Left ventricle myocardium inferior (tissue), 1 donor: ENCODE measurements around the gene USF2. TPM values are rescaled to one million over a fixed set of nuclear protein-coding genes. Genes with fewer than 3 reads are reported as not detected.

Experiments used
- DNase-seq: peaks from one replicate; pipeline ENCODE4 v3.0.0-alpha.2; 2020
- H3K27ac ChIP-seq: fragments of 200-600 bp; replicated peaks from 2 replicates; pipeline ENCODE4 v1.8.0; 2021
- H3K27me3 ChIP-seq: fragments of 200-600 bp; 2 replicates; pipeline ENCODE4 v1.8.0; 2021; ENCODE audit warnings: low read depth
- H3K36me3 ChIP-seq: fragments of 200-600 bp; 2 replicates; pipeline ENCODE4 v1.8.0; 2021
- H3K4me1 ChIP-seq: fragments of 200-600 bp; 2 replicates; pipeline ENCODE4 v1.8.0; 2021
- H3K4me3 ChIP-seq: fragments of 200-600 bp; 2 replicates; pipeline ENCODE4 v1.8.0; 2021; ENCODE audit warnings: mild to moderate bottlenecking, moderate library complexity
- H3K9me3 ChIP-seq: fragments of 200-600 bp; replicated peaks from 2 replicates; pipeline ENCODE4 v1.8.0; 2021
- intact Hi-C: fragments of 100-400 bp; cut with micrococcal nuclease; formaldehyde crosslinking; loops from one replicate; pipeline ENCODE4 v1.11.0; 2022
- total RNA-seq: library from RNA; stranded (reverse); fragmentation: NEBNext Ultra II Directional; extraction: Animal tissue kit (Norgen Biotek cat#: 25700); gene quantifications from one replicate; pipeline ENCODE4 v1.2.1, GENCODE V29; 2021
- TF ChIP-seq, protein P1 (sequence below): fragments of 200-600 bp; IDR thresholded peaks from 2 replicates; pipeline ENCODE4 v1.8.0; 2021; ENCODE audit warnings: antibody characterized with exemption, mild to moderate bottlenecking, borderline replicate concordance
- donor health status: DM: no; HTN: yes; CAD: no; lungs with severe emphysema.

USF2 gene
- total RNA-seq, 1 donor from 2014 or later, result 147 TPM

DNA sequence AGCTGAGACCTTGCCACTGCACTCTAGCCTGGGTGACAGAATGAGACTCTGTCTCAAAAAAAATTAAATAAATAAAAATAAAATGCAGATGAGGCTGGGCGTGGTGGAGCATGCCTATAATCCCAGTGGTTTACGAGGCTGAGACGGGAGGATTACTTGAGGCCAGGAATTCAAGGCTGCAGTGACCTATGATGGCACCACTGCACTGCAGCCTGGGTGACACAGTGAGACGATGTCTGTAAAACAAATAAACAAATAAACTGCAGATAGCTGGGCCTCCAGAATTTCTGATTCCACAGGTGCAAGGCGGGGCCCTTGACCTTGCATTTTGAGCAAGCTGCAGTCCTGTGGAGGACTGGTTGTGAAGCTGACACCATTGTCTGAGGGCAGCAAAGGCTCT lies 20.1 kb downstream of the USF2 start:
- no peaks in the 10 kb centered on the region for H3K9me3 ChIP-seq
- TF ChIP-seq, protein P1, sequence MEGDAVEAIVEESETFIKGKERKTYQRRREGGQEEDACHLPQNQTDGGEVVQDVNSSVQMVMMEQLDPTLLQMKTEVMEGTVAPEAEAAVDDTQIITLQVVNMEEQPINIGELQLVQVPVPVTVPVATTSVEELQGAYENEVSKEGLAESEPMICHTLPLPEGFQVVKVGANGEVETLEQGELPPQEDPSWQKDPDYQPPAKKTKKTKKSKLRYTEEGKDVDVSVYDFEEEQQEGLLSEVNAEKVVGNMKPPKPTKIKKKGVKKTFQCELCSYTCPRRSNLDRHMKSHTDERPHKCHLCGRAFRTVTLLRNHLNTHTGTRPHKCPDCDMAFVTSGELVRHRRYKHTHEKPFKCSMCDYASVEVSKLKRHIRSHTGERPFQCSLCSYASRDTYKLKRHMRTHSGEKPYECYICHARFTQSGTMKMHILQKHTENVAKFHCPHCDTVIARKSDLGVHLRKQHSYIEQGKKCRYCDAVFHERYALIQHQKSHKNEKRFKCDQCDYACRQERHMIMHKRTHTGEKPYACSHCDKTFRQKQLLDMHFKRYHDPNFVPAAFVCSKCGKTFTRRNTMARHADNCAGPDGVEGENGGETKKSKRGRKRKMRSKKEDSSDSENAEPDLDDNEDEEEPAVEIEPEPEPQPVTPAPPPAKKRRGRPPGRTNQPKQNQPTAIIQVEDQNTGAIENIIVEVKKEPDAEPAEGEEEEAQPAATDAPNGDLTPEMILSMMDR, result no peak
- no peak overlapping the region for H3K27ac ChIP-seq
- no peaks in the 10 kb centered on the region for H3K4me1 ChIP-seq
- intact Hi-C loops, result no loop called here
- peaks cover 78% of the 10 kb centered on the region for H3K27me3 ChIP-seq
- no peak overlapping the region for H3K4me3 ChIP-seq
- DNase-seq, result no peak
- H3K36me3 ChIP-seq, result no peaks in the 10 kb centered on the region

DNA sequence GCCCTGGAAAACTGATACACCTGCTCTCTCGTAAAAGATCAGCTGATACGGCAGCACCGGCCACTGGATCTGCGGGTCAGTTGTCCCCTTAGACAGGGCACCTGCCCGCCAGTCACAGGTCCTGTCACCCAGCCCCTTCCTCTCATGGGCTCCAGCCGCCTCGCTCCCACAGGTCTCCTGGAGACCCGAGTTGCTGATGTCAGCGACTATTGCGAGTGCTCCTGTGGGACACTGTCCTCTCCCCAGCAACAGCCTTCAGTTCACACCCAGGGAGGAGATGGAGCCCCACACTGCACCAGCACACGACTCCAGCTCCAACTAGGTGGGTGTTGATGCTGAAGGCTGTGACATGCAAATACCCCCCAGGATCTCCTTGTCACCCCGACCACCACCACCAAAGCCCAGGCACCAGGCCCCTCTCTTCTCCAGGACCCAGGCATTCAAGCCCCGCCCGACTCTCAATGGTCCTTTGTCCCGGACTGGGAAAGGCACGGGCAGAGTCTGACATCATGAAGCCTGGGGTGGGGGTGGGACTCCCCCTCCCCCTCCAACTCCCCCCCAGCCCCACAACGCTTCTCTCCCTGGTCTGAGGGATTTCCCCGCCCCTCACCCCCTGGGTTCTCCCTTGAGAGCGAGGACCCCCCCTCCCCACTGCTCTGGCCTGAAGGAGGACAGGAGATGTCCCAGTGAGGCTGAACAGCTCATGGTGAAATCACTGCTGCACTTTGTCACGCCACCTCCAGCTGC lies 21.8 kb downstream of the USF2 start:
- DNase-seq, result no peak
- intact Hi-C loops, result no loop called here
- Histone ChIP-seq H3K36me3 (no peaks in the 10 kb centered on the region), H3K27ac (no peak overlapping the region), H3K9me3 (no peaks in the 10 kb centered on the region), H3K4me3 (no peak overlapping the region), H3K4me1 (no peaks in the 10 kb centered on the region), H3K27me3 (peaks cover 81% of the 10 kb centered on the region)
- TF ChIP-seq, protein P1, result no peak

DNA sequence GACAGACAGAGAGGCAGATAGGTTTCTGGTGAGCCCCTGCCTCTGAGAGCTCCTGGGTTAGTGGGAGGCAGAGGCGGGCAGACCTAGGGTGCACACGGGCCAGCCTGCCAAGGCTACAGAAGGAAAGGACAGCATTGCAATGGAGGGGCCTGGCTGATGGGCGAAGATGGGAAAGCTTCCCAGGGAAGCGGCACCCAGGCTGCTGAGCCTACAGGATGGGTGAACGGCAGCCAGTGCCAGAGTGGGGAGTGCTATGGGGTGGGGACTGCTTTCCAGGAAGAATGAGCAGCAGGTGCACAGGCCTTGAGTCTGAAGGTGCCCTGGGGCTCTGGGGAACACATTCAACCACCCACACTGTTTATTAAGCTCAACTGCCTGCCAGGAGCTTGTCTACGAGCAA lies 22.5 kb downstream of the USF2 start:
- TF ChIP-seq, protein P1, result no peak
- DNase-seq, result no peak
- Histone ChIP-seq H3K9me3 (no peaks in the 10 kb centered on the region), H3K27ac (no peak overlapping the region), H3K36me3 (no peaks in the 10 kb centered on the region), H3K27me3 (peaks cover 80% of the 10 kb centered on the region), H3K4me3 (no peak overlapping the region), H3K4me1 (no peaks in the 10 kb centered on the region)
- intact Hi-C loops, result no loop called here

DNA sequence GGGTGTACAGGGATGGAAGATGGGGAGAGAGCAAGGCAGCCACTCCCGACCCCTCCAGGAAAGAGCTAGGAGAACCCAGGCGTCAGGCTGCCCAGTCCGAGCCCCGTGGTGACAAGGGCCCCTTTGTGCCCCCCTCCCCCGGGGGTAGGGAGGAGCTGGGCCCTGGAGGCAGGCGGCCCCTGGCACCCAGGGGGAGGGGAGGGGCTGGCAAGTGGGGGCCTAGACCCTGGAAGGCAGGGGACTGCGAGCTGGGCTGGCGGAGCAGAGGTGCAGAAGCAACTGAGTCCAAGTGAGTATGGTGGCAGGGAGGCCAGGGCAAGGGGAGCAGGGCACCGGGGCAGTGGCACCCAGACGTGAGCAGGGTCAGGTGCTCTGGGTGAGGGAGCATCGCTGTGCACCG lies 23.2 kb downstream of the USF2 start, which contains the start of gene MAG:
TSS of gene MAG (plus strand) at position 246 of the 400 bp plus-strand sequence. CDS start 3,248 bp downstream, outside the sequence.
- TF ChIP-seq, protein P1, result no peak
- Histone ChIP-seq H3K27ac (no peak within 1 kb of the TSS), H3K27me3 (peaks cover 74% of the 10 kb centered on the region), H3K9me3 (no peaks in the 10 kb centered on the region), H3K4me1 (no peaks in the 10 kb centered on the region), H3K36me3 (no peaks in the 10 kb centered on the region), H3K4me3 (no peak within 1 kb of the TSS)
- no peak for DNase-seq
- intact Hi-C loops, result no loop called here

DNA sequence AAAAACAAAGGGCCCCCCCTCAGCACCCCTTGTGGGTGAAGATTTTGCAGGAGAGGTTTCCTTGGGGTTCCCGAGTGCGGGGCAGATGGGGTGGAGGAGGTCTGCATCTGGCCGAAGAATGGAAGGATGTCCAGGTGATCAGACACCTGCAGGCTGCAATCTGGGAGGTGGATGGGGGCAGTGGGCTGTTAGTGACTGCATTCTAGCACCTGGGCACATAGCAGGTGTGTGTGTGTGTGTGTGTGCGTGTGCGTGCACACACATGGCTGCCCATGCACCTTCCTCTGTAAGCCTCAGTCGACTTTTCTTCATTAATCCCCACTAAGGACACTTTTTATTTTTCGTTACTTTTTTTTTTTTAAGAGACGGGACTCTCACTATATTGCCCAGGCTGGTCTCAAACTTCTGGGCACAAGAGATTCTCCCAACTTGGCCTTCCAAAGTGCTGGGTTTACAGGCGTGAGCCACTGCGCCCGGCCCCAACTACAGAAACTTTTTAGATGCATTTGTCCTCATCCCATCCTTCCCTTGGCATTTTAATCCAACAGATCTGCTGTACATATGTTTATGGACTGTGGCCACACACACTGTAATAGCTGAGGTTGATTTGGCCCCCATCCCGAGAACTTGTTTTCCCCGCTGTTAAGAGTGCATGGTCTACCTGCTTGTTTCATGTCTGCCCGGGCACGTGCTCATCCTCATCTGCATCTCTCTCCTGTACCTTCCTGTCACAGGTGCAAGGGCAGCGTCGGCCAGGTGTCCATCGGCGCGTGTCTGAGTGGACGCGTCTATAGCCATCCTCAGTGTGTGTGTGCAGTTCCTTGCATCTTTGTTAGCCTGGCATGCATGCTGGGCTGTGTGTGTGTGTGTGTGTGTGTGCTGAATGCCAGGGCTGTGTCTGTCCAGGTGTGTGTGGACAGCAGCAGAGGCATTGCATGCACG lies 23.9 kb downstream of the USF2 start:
- intact Hi-C loops, result no loop called here
- DNase-seq, result no peak
- TF ChIP-seq, protein P1, result no peak

More for the DNA sequence above, 23.9 kb downstream of the USF2 start:
- Histone ChIP-seq H3K4me3 (no peak overlapping the region), H3K4me1 (no peaks in the 10 kb centered on the region), H3K27me3 (peaks cover 70% of the 10 kb centered on the region), H3K36me3 (no peaks in the 10 kb centered on the region), H3K27ac (no peak overlapping the region), H3K9me3 (no peaks in the 10 kb centered on the region)
